Loucy (cell line): ENCODE results near the gene PTGES2.

Experiments used
- CTCF ChIP-seq: fragments of 200-600 bp; sonication (generic); conservative IDR thresholded peaks from 2 replicates; pipeline ENCODE4 v1.5.1; 2014; ENCODE audit warnings: mild to moderate bottlenecking, antibody characterized with exemption, low read length
- EZH2phosphoT487 ChIP-seq: fragments of 200-600 bp; IDR thresholded peaks from 2 replicates; pipeline ENCODE4 v1.6.1; 2018; ENCODE audit warnings: antibody characterized with exemption, mild to moderate bottlenecking, moderate library complexity, borderline replicate concordance

DNA sequence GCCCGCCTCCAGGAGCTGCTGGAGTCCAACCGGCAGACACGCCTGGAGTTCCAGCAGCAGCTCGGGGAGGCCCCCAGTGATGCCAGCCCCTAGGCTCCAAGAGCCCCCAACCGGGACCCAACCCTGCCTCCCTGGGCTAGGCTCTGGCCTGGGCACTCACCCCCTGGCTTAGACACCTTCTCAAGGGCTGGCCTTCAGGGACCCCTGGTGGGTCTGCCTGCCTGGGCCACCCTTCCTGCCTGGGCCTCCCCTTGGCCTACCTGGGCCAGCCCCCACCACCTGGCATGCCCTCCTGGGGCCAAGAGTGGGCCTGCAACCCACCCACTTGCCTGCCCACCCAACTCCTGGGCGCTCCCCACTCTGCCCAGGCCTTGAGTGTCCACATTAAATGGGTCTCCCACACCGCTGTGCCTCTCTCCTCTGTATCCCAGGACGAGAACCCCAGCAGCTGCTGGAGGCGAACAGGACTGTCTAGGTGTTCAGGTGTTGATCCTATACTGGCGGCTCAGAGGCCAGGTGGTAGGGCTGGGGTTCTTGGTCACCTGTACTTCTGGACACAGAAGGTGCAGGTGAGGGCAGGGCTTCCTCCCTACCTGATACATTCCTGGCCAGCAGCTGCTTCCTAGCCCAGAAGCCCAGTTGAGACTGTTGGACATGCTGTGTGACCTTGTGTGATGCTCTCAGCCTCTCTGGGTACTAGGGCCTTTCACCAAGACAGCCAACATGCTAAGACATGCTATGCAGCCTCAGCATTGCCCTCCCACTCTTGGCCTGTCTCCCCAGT, 36.2 kb upstream of the PTGES2 start:
- TF ChIP-seq CTCF, result no peak
- TF ChIP-seq EZH2phosphoT487, result no peak
